Measurements from ENCODE around the gene STX10. TPM values are rescaled to one million over a fixed set of nuclear protein-coding genes. Genes with fewer than 3 reads are reported as not detected.

The STX10 gene
- total RNA-seq, 1 donor from 2014 or later, result 88.2 TPM

DNA sequence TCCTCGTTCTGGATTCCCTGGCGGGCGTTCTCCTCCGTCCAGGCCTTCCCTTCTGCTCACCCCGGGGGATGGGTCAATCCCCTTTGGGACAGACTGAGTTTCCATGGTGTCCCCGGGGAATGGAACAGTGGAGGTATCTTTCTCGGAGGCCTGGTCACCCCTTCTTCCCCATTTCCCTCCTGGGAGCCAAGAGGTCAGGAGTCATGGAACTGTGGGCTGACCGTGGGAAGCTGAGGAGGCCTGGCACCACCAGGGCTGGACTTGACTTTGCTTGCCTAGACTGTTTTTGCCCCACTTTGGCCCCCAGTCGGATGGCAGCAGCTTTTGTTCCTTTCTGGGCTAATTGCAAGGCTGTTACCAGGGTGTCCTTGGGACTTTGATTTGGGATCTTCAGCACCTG is 30.1 kb downstream of the STX10 start:
- DNase-seq (ENCODE audit: low read depth, low spot score), result no peak

DNA sequence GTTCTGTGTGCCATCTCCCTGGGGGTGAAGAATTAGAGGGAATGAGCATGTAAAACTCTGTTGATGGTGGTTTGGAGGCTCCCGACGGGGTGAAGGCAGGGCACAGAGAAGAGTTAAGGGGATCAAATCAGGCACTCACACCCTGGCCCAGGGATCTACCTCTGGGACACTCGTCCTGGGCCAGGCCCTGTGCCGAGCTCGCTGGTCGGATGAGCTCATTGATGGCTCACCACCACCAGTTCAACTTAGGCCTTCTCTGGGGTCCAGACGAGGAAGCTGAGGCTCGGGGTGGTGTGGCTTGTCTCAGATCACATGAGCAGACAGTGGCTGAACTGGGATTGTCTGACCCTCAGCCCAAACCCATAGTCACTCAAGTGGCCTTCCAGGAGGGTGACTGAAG is 30.5 kb downstream of the STX10 start:
- DNase-seq (ENCODE audit: low read depth, low spot score), result no peak

DNA sequence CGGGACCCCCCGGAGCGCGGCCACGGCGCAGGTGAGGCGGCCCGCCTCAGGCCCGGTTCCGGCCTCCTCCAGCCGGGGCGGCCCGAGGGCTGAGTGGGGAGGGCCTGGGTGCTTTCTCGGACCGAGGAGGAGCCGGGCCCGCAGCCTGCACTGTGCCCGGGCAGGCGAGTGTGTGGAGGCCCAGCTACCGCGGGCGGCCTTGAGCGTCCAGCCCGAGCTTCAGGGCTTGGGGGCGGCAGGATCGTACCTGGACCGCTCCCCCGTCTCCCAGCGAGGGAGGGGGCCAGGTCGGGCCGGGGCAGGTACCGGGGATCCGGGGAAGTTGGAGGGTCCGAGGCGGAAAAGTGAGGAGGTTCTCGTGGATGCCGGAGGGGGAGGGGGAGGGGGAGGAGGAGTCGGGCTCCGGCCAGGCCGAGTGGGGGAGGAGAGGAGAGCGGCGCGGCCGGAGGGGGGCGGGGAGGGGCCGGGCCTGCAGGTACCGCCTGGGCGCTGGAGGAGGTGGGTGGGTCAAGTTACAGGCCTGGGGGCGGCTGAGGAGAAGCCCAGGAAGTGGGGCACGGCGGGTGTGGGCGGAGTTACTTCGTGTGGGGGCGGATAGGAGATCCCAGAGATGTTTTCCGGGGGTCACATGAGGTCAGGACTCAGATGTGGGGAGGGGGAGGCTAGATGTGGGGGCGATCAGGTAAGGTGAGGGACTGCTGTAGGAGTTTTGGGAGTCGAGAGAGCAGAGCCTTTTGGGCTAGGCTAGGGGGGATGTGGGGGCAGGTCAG is 31.6 kb downstream of the STX10 start:
- no peak for DNase-seq (ENCODE audit: low read depth, low spot score)

DNA sequence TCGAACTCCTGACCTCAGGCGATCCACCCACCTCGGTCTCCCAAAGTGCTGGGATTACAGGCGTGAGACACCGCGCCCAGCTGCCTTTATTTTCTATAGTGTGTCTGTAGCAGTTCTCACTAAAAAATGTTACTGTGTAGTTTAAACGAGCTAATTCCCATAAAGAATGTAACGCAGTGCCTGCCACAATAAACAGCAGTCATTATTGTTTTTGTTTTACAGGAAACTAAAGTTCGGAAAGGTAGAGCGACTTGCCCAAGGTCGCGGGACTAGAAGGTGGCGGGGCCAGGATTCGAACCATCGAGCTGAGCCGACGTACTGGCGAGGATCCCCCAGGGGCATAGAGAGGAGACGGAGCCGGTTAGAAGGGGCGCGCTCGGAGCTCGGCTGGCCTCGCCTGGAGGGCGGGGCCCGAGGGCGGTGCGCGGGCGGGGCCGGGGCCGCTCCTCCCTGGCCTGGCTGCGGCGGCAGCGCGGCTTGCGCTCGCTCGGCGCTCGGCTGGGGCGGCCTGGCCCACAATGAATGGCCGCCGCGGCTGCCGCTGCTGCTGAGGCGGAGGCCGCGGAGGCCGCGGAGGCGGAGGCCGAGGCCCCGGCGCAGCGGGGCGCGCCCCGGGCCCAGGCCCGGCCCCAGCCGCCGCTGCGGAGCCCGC is 32.3 kb downstream of the STX10 start, which contains the start of gene NACC1:
NACC1 (plus strand) TSS at position 493 of the 652 bp plus-strand sequence. CDS start 16,944 bp downstream, outside the sequence.
- no peak for DNase-seq (ENCODE audit: low read depth, low spot score)

DNA sequence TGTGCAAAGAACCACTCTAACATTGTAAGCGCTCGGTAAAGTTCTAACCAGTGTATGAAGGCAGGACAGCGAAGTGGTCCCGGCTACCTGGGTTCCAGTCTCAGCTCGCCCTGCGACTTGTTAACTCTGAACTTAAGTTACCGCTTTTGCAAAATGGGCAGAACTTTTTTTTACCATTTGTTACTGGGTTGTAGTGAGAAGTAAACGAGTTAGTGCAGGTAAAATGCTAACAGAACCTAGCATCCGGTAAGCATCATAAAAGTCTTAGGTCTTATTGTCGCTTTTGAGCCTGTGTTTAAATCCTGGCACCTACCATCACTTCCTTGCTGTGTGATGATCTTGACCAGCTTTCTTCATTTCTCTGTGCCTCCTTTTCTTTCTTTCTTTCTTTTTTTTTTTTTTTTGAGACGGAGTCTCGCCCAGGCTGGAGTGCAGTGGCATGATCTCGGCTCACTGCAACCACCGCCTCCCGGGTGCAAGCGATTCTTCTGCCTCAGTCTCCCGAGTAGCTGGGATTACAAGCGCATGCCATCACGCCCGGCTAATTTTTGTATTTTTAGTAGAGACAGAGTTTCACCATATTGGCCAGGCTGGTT is 32.9 kb downstream of the STX10 start:
- DNase-seq (ENCODE audit: low read depth, low spot score), result no peak

DNA sequence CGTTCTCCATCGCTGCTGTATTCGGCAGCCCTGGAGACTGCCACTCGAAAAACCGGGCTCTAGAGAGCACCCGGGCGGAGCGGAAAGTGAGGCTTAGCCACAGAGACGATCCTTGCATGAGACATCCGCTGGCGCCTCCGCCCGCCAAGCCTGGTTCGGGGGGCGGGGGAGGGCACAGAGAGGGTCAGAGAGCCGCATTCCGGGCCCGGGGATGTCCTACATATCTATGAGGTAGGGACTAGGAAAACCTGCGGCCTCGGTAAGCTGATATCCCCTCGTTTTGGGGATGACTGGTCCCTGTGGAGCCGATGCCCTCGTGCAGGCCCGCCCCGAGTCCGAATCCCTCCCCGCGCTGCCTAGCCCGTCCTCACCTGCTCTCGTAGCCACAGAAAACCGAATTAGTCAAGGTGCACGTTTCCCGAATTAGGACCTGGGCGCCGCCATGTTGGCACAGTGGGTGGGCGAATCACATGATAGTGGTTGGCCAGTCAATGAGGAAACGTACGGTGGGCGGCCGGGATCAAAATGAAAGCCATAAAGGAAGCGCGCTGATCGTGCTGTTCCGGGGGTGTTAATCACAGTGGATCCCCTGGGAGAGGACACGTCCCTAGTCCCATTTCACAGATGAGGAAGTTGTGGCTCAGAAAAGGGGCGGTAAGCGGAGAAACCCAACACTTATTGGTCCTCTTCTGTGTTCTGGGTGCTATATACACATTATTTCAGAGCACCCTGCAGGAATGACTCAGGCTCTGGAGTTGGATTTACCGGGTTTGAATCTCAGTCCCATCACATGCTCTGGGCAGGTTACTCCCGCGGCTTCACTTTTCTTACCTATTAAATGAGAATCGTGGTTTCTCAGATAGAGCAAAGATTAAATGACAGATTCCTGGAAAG is 33.6 kb downstream of the STX10 start, which contains the start of gene TRMT1:
TRMT1 (minus strand) TSS at position 459 of the 894 bp plus-strand sequence; CDS start at position 118, 341 bp downstream.
- peak; percentile 78 for DNase-seq (ENCODE audit: low read depth, low spot score)

DNA sequence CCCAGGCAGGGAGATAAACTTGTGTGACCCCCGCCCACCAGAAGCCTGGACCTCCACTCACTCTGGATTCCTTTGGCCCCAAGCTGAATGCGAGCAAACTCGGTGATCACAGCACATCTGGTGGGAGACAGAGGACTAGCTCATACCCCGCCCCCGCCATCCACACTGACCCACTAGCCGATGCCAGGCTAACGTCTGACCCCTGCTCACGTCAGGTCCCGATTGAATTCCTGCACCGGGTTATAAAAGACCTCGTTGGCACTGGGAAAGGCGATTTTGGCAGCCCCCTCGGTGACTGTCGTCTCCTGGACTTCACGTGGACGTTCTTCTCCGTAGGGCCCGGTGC is 34.3 kb downstream of the STX10 start:
- no peak for DNase-seq (ENCODE audit: low read depth, low spot score)

DNA sequence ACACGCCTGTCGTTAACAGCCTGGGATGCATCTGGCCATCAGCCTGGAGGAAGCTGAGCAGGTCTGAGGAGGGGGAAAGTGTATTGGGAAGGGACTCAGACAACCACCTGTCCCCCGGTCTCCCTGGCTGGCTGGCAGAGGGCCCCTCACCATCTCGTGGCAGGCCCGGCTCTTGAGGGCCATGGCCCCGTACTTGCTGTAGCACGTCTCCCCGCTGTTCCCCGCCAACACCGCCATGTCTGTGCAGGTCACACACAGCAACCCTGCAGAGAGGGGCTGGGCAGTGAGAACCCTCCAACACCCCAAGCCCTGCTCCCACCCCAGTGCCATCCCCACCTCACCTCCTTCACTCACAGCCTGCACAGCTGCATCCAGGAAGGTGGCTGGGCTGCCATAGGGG is 37.6 kb downstream of the STX10 start:
- DNase-seq (ENCODE audit: low read depth, low spot score), result no peak

DNA sequence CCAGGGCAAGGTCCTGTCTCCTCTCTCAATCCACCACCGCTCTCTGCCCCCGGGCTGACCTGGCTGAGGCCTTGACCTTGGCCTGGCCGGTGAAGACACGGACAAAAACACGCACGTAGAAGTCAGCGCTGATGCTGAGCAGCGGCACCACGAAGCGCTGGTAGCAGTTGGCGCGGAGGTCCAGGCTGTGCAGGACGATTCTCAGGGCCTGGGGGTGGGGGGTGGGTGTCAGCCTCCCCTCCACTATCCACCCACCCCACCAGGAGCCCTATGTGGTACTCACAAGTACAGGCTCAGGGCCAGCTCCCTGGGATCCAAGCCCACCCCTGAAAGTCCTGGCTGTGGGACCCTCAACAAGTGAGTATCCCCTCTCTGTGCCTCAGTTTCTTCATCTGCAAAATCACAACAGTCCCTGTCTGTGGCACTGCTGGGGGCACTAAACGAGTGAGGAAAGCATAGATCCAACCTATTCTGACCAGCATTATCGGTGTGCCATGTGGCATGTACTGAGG is 40.0 kb downstream of the STX10 start:
- DNase-seq (ENCODE audit: low read depth, low spot score), result no peak

DNA sequence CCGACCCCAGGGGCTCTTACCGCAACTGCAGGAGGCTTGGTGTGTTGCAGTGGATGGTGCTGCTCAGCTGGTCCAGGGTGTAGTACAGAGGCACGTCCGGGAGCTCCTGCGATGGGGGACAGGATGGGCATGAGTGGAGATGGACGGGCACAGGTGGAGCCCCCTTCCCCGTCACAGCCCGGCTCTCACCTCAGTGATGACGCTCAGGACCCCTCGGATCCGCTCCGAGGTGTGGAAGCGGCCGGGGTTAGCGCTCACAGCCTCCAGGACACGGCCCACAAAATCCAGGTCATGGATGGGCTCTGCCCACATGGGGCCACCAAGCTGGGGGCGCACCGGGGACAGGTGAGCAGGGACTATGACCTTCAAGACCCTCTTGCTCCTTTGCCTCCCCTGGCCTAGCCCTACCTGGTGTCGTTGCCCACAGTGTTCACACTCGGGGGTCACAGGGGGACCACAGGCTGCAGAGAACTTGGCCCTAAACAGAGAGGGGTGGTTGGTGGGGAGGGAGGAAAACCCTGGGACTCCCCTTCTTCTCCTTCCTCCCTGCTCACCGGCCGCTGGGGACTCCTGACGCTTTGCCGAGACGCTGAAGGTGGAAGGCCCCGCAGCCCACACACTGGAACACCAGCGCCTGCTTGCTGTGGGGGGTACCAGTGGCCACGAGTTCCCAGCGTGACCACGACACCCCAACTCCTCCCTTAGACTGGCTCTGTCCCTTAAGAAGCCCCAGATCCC is 40.6 kb downstream of the STX10 start:
- no peak for DNase-seq (ENCODE audit: low read depth, low spot score)

DNA sequence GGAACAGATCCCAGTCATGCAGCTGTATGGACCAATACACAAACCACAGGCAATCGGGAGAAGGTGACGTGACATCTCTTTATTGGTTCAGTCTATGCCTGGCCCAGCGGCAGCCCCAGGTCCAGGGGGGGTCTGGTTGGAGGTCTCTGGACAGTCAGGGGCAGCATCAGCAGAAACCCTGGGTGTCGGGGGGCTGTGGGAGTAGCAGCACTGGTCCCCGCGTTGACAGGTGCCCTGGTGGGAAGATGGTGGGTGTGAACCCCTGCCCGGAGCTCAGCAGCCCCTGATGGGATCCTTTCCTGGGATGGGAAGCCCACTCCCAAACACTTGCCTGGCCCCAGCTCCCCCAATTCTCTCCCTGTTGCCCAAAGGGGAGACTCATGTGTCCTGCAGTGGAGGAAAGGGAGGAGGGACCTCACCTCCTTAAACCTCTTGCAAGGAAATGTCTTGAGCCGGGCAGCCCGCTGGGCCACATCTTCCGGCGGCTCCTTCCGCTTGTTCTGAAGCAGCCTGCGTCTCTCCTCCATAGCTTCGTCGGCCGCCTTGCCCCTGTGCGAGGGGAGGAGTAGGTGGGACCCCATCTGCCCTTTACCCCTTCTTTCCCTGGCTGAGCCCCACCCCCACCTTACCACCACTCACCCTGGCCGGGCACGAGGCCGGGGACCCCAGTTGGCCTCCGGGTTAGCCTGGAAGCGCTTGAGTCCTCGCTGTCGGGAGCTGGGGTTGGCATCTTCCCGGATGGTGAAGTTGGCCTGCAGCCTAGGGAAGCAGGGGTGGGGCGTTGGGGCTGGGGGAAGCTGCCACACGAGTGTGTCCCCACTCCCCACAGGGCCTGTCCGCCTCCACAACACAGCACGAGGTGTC is 45.1 kb downstream of the STX10 start:
- DNase-seq (ENCODE audit: low read depth, low spot score), result no peak

DNA sequence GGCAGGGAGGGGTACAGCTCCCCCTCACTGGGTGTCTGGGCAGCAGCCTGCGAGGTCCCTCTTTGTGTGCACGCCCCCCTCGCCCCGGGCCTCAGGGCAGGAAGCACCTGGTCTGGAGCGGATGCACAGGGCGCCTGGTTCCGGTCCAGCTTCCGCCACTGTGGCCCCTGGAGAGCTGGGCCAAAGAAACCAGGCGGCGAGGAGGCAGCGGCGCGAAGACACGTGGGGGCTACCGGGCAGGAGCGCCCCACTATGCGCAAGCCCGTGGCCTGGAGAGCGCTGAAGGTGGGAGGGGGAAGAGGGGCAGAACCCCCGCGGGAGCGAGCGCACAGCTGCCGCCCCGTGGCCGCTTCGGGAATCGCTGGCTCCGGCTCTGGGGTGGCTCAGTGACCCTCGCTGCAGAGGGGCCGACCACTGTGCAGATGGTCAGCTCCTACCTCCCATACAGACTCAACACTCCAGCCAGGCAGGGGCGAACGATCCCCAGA is 45.8 kb downstream of the STX10 start:
- DNase-seq (ENCODE audit: low read depth, low spot score), result peak; percentile 64

DNA sequence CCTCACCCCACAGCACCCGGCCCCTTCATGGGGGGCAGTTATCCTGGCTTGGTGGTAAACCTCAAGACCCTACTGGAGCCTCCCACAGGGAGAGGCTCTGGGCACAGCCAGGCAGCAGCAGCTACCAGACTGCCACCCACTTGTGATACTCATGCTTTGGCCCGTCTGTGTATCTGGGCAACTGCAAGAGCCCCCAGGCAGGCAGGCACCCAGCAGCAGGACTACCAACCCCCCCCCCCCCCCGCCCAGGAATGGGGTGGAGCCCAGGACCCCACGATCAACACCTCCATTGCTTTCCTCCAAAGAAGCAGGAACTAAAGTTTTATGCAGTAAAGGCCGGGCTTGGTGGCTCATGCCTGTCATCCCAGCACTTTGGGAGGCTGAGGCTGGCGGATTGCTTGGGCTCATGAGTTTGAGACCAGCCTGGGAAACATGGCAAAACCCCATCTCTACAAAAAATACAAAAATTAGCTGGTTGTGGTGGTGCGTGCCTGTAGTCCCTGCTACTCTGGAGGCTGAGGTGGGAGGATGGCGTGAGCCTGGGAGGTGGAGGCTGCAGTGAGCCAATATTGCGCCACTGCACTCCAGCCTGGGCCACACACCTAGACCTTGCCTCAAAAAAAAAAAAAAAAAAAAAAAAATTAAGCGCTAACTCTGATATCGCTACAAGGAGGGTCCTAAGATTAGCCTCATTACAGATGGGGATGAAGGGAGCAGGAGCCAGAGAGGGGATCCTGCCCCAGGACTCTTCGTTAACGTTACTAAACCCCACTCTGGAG is 46.4 kb downstream of the STX10 start:
- DNase-seq (ENCODE audit: low read depth, low spot score), result no peak

DNA sequence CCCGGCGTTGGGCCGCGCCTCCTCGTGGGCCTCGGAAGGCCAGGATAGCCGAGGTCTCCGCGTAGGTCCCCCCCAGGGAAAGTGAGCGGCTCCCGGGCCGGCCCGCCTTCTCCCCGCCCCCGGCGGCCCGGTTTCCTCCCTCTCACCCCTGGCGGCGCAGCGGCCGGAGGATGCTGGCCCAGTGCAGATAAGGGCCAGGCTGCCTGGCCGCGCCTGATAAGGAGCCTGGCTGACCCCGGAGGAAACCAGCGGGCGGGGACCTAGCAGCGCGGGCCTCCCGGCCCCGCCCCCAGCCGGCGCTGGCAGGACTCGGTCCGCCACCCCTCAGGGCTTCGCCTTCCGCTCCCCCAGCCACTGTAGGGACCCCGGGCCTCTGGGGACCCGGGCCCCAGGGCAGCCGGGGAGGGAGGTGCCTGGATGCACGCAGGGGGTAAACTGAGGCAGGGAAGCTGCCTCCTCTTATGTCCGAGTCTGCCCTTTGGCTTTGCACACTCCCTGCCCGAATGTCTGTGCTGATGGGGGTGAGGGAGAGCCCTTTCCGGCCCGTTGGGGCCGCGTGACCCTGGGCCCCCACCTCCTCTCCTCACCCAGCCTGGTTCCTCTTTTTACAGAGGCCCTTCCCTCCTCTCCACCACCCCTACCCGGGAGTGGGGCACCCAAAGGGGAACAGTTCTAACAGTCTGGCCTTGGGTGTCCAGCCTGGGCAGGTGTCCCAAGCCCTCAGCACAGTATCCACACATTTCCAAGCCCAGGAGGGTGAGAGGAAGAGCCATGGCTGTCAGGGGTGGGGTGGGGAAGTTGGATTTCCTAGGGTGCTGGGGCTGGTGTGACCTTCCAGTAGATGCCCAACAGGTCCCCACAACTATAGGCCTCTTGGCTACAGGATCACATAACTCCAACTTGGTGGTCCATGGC is 47.3 kb downstream of the STX10 start, which contains the start of gene LYL1:
LYL1 (minus strand) TSS at position 193 of the 915 bp plus-strand sequence. CDS start 1,687 bp downstream, outside the sequence.
- peak; percentile 88 for DNase-seq (ENCODE audit: low read depth, low spot score)

DNA sequence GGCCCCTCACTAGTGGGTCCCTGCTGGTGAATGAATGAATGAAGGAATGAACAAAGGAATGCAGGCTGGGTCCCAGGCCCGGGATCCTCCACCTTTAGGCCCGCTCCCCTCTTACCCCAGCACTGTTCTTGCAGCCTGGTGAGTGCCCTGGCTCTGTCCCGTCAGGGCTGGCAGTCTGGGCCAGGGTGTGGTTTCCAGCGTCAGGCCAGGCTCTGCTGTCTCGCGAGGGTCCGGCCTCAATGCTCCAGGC is 47.8 kb downstream of the STX10 start:
- no peak for DNase-seq (ENCODE audit: low read depth, low spot score)

DNA sequence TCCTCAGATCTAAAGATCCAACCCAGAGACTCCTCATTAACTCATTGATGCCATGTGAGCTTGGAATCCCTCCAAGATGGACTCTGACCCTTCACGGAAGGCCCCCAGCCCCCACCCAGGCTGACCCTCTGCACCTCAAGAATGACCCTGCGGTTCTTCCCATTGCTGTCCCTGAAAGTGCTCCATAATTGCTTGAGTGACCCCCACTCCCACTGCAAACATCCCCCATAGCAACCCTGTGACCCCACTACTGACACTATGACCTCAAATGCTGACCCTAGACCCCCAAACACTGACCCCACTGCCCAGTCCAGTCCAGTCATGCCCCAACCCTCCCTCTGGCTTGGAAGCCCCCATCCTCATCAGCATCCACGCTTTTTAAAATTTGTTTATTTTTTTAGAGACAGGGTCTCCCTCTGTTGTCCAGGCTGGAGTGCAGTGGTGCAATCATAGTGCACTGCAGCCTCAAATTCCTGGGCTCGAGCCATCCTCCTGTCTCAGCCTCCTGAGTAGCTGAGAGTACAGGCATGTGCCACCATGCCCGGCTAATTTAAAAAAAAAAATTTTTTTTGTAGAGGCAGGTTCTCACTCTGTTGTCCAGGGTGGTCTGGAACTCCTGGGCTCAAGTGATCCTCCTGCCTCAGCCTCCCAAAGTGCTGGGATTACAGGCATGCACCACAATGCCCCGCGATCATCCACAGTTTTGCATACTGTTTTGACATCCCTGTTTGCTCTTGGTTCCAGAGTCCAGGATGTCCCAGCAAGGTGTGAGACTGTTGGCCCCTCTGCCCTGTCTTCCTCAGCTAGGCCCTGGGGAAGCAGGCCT is 48.4 kb downstream of the STX10 start:
- no peak for DNase-seq (ENCODE audit: low read depth, low spot score)

Data from pulmonary artery endothelial cell (primary cell).